ENCODE results near the gene RPL21.
"Not testable (repeated sequence)": the region's sequence is repeated elsewhere in the genome, so short reads cannot be mapped to it uniquely, and the experiment has no call there.

DNA sequence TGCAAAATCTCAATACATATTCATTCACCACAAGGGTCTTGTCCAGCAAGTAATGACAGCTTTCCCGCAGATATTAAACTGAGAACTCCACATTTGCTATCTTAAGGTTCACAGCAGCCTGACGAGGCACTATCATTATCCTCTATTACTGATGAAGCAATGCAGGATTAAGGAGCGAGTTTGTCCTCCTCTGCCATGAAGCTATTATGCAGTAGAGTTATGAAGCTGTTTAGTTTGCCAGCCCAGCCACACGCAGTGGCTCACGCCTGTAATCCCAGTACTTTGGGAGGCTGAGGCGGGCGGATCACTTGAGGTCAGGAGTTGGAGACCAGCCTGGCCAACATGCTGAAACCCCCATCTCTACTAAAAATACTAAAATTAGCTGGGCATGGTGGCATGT, 49.0 kb downstream of the RPL21 start:
- TF ChIP-seq, protein P1, sequence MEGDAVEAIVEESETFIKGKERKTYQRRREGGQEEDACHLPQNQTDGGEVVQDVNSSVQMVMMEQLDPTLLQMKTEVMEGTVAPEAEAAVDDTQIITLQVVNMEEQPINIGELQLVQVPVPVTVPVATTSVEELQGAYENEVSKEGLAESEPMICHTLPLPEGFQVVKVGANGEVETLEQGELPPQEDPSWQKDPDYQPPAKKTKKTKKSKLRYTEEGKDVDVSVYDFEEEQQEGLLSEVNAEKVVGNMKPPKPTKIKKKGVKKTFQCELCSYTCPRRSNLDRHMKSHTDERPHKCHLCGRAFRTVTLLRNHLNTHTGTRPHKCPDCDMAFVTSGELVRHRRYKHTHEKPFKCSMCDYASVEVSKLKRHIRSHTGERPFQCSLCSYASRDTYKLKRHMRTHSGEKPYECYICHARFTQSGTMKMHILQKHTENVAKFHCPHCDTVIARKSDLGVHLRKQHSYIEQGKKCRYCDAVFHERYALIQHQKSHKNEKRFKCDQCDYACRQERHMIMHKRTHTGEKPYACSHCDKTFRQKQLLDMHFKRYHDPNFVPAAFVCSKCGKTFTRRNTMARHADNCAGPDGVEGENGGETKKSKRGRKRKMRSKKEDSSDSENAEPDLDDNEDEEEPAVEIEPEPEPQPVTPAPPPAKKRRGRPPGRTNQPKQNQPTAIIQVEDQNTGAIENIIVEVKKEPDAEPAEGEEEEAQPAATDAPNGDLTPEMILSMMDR (conservative IDR thresholded peaks at IDR 0.05; ENCODE audit: low read depth, low read length) = not testable (repeated sequence)
- TF ChIP-seq EZH2 (IDR thresholded peaks at IDR 0.05; ENCODE audit: borderline replicate concordance, low read depth, low read length, poor library complexity, severe bottlenecking) = not testable (repeated sequence)

All from A673 (cell line).